ENCODE data around the gene KLHL7.

The KLHL7 gene, protein sequence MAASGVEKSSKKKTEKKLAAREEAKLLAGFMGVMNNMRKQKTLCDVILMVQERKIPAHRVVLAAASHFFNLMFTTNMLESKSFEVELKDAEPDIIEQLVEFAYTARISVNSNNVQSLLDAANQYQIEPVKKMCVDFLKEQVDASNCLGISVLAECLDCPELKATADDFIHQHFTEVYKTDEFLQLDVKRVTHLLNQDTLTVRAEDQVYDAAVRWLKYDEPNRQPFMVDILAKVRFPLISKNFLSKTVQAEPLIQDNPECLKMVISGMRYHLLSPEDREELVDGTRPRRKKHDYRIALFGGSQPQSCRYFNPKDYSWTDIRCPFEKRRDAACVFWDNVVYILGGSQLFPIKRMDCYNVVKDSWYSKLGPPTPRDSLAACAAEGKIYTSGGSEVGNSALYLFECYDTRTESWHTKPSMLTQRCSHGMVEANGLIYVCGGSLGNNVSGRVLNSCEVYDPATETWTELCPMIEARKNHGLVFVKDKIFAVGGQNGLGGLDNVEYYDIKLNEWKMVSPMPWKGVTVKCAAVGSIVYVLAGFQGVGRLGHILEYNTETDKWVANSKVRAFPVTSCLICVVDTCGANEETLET

DNA sequence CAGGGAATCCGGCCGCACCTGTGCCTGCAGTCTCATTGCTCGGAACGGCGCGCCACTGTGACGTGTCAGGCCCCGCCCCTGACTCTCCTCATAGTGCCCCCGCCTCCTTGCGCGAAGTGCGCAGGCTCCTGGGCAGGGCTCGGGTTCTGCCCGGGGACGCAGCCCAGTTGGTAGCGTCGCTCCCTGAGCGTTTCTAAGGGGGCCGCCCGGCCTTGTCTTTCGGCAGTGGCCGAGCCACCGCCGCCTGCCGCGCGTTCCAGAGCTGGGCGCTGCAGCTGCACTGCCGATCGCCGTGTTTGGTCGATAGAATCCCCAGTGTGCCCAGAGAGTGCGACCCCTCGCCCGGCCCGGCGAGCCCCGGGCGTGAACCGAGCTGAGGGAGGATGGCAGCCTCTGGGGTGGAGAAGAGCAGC, at the start of gene KLHL7:
Gene KLHL7, plus strand, starts transcription at position 142 of the 413 bp plus-strand sequence. Its CDS starts 242 bp downstream, at position 384.
- DNase-seq: peak; percentile 94 to 96

DNA sequence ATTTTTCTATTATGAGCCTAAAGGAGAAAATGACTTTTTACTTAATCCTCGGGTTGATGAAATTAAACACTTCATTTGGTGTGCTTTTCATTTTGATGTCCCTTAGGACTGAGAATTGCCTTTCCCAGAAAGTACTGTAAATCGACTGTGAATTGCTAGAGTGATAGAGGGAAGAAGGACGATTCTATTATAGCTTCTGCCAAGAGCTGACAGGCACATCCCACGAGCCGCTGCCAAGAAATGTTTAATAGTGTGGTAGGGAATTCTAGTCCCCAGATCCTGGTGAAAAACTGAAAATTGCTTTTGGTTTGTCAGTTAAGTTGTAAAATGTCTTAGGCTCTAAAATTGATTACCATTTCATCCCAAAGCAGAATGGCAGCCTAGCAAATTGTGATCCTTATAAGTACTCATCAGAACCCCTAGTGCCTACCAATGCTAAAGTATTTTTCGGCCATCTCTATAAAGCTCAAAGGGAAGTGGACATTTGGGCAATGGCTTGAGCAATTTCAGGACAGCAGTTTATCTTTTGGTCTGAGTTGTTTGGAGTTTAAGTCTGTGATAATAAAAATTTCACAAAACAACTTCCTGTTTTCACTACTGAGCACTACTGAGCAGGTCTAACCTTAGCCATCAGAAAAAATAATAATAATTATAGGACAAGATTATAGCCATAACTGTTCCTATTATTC, 47.0 kb upstream of the KLHL7 start:
- no peak for DNase-seq

DNA sequence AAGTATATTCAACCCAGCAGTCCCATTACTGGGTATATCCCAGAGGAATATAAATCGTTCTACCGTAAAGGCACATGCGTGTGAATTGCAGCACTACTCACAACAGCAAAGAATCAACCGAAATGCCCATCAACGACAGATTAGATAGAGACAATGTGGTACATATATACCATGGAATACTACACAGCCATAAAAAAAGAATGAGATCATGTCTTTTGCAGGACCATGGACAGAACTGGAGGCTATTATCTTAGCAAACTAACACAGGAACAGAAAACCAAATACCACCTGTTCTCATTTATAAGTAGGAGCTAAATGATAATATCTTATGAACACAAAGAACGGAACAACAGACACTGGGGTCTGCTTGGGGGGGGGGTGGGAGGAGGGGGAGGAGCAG, 44.3 kb upstream of the KLHL7 start:
- DNase-seq: no peak

DNA sequence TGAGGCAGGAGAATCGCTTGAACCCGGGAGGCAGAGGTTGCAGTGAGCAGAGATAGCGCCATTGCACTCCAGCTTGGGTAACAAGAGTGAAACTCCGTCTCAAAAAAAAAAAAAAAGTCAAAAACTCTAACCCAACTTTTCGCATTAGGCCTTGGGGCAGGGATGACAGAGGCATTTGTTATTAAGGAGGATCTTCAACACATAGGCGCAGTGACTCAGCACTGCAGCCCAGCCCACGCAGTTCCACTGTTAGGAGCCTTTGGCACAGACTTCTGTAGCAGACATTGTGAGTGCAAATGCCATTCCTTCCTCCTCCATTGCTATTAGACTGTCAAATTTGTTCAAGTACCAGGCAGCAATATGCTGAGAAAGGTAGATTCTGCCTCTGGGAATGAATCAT, 43.1 kb upstream of the KLHL7 start:
- no peak for DNase-seq

DNA sequence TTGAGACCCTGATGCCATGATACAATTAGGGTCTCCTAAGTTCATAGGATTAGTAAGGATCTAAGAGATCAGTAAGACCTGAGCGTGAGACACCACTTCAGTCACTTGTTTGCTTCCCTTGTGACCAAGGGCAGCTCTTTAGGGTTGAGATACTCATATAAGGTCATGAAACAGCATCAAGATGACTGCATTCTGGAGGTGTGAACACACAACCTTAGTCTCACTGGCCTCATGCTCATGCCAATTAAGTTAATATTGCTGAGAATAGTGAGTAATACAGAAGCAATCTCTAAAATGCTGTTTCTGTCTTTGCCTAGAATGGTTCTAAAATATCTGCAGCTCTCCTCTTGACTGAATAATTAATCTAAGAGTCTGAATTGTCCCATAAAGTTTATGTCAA, 39.6 kb upstream of the KLHL7 start:
- no peak for DNase-seq

DNA sequence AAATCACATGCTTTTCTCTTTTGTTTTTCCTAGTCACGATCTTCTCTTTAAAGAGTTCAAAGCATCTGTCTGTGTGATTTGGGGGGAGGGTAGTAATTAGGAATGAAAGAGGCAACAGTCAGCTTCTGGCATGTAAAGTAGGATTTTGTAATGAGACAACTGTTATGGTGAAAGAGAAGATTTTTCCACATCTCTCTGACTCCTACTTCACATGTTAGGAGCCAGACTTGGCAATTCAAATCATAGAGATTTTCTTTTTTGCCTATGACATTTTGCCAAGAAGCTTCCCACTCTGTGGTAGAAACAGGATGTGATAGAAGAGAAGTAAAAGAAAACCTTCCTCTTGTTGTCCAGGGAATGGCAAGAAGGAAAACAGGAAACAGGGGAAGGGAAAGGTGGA, 38.3 kb upstream of the KLHL7 start:
- no peak for DNase-seq

DNA sequence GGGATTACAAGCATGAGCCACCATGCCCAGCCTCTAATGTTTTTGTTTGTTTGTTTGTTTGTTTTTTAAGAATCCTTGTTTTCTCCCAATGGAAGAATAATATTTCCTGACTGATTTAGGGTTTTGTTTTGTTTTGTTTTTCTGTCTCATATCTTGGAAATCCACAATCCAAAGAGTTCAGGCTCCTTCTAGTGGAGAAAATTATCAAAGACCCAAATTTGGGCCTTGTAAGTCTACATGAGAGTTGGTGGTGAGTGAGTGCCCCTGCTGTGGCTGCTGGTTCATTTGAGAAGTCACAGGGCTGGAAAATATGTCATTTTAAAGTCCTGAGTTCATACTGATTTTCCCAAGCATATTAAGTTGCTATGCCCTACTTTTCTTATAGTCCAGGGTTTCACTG, 33.5 kb upstream of the KLHL7 start:
- DNase-seq: no peak

DNA sequence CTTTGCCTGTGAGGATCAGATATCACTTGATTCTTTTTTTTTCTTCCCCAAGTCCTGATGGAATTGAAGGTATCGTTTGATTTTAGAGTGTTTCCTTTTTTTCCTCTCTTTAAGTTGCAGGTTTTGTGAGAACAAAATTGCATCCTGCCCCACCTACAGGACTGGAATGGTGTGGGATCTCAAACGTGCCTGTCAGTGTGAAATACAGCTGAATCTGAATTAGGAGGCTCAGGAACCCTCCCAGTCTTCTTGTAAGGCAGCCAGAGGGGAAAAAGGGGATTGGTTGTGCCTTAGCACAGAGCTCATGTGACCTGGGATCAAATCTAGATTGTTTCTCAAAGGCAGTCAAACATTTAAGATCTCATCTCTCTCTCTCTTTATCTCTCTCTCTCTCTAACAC, 32.7 kb upstream of the KLHL7 start:
- no peak for DNase-seq

DNA sequence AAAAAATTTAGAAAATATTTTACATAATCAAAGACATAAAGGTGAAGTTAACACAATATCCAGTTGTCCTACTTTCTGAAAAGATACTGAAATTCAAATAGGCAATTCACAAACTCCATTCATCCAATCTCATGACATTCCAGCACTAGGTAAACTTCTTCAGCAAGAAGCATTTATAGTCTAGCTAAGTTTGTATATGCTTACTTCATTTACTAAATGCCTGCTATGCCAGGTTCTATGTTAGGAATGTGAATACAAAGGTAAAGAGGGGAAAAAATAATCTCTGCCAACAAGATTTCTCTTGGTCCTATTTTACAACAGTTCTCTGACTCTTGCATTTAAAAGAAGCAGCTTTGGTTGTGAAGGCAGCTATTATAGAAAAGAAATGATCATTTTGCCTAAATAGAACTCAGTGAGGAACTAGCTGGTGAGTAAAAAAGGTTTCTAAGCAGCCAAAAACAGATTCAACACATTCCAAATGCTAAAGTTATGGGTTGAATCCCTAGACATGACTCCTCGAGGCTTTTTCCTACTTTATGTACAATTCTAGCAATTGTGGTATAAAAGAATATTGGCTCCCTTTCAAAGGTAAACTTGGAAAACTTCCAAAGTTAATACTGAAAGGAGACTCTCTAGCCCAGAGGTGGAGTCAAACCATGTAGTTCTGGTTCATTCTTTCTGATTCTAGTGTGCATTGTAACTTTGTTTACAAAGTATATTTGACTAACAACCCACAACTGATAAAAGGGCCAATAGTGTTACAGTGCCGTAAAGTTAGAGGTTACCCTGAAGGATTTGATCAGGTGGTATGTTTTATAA, 30.9 kb upstream of the KLHL7 start:
- no peak for DNase-seq

DNA sequence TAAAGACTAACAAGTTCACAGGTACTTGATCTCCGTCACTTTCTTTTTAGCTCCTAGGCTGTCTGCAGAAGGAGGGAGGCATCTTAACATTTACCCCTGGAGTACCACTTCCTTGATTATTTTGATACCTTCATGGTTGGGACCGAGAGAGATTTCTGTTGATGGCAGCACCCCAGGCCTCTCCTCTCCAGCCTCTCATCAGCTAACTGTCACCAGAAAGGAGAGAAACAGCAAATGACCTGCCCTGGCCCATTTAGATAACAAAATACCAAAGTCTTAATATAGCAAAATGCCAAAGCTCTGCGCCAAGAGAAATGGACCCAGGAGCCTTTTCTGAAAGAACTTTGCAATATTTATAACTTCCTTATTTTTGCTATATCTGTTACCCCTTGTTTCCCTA, 30.0 kb upstream of the KLHL7 start:
- no peak for DNase-seq

DNA sequence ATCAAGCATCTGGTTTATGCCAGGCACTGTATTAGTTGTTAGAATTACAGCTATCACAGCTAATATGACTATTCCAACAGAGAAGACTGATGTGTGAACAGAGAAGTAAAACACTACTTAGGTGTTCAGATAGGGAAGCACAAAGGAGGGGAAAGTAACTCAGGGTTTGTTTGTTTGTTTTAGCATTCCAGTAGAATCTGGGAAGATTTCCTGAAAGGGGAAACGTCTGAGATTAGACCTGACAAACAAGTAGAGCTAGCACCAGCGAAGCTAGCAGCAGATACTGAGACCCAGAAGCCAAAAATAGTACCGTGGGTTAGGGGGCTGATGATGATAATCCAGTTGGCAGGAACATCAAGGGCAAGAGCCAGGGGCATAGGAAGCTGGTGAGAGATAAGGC, 28.8 kb upstream of the KLHL7 start:
- DNase-seq: no peak

DNA sequence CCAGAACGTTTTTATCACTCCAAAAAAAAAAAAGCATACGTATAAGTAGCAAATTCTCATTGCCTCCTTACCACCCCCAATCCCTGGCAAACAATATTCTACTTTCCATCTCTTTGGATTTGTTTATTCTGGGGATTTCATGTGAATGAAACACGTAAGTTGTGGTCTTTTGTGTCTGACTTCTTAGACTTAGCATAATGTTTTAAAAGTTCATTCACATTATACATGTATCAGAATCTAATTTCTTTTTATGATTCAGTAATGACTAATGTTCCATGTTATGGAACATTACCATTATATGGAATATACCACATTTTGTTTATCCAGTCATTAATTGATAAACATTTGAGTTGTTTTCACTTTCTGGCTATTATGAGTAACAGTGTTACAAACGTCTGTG, 12.5 kb upstream of the KLHL7 start:
- no peak for DNase-seq

DNA sequence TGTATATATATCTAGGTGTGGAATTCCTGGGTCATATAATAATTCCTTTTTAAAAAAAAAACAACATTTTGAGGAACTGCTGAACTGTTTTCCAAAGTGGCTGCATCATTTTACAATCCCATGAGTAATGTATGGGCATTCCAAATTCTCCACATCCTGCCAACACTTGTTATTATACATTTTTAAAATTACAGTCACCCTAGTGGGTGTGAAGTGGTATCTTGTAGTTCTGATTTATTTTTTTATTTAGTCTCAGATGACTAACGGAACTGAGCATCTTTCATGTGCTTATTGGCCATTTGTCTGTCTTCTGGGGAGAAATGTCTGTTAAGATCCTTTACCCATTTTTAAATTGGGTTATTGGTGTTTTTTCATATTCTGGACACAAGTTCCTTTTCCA, 12.0 kb upstream of the KLHL7 start:
- DNase-seq: no peak

DNA sequence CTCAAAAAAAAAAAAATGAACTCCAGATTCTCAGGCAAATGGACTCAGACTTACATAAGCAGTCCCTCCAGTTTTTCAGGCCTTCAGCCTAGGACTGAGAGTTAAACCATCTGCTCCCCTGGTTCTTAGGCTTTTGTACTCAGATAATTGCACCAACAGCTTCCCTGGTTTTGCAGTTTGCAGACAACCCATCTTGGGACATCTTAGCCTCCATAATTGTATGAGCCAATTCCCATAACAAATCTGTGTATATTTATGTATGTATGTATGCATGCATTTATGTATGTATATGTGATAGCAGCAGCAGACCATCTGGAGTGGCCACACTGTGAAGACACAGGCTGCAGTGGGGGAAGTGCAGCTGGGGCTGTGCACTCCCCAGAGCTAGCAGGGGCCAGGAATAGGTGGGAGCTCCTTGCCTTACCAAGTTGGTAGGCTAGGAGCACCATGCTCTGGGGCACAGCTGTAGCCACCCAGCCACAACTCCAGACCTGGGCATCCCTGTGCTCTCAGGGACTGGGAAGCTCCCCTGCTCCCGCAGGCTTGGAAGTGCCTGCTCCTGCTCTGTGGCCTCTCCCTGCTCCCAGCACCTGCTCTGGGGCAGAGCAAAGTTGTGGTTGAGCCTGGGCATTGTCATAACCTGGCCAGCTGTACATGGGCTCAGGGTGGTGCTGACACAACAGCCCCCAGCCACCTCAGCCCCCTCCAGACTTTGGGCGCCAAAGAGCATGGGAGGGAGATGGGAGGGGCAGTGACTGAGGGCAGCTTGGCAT, 8.9 kb upstream of the KLHL7 start:
- no peak for DNase-seq

DNA sequence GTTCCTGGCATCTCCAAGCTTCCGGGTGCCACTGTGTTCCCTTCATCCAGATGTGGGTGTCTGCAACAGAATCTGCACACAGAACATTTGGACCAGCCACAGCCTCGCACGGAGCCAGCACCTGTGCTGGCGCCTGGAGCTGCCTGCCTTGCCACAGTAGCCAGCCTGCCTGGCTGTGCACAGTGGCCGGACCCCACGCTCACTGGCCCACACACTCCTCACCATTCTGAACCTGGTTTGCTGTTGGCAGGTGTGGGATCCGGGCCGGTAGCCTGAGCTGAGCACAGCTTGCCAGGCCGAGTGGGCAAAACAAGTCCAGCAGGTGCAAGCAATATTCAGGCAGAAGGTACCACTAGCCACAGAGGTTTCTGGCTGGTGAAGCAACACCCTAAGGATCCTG, 7.6 kb upstream of the KLHL7 start:
- no peak for DNase-seq

DNA sequence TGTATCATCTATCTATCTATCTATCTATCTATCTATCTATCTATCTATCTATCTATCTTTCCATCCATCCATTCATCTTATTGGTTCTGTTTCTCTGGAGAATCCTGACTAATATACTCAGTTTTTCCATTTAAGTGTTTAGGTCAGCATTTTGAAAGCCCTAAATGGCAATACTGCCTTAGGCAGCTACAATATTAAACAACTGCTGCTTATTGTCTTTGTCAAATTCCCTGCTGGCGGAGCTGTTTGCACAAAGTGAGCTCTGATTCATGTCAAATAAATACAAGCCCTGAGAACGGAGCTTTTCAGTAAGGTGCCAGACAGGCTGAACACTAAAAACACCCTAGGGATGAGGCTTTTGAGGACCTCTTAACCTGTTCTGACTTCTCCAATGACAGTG, 7.1 kb upstream of the KLHL7 start:
- no peak for DNase-seq

DNA sequence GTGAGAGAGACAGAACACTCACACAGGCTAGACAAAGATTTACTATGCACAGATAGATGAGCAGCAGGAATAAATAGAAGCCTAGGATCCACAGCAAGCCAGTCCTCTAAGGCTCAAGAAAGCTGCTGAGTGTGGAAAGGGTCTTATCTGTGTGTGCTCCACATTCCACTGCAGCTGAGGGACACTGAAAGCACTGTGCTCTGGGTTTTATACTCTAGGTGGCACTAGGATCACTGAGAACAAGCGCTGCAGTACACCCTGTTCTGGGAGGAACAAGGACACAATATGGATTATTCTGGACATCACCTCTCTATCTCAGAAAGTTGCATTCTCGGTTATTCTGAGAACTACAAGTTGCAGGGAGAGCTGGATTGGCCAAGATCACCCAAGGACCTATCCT, 4.9 kb upstream of the KLHL7 start:
- no peak for DNase-seq

DNA sequence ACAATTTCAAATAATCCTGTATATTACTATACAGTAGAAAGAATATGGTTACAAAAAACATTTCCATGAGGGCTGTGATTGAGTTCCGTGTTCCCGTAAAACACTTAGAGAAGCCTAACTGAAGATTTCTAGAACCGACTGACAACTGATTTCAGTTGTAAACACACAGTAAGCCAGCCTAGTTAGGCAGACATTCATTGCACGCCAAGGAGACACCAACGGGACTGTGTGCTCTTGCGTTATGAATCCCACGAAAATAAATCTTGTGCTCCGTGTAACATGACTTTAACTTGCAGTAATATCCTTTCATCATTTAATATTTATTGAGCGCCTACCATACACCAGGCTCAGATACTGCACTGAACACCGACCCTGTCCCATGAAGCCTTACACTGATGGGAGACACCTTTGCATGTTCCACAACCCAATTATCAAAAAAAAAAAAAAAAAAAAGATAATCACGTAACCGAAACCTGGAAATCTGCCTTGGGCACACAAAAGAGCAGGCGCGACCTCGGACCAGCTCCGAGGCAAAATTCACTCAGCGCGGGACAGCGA, 420 bp upstream of the KLHL7 start:
- DNase-seq: no peak

DNA sequence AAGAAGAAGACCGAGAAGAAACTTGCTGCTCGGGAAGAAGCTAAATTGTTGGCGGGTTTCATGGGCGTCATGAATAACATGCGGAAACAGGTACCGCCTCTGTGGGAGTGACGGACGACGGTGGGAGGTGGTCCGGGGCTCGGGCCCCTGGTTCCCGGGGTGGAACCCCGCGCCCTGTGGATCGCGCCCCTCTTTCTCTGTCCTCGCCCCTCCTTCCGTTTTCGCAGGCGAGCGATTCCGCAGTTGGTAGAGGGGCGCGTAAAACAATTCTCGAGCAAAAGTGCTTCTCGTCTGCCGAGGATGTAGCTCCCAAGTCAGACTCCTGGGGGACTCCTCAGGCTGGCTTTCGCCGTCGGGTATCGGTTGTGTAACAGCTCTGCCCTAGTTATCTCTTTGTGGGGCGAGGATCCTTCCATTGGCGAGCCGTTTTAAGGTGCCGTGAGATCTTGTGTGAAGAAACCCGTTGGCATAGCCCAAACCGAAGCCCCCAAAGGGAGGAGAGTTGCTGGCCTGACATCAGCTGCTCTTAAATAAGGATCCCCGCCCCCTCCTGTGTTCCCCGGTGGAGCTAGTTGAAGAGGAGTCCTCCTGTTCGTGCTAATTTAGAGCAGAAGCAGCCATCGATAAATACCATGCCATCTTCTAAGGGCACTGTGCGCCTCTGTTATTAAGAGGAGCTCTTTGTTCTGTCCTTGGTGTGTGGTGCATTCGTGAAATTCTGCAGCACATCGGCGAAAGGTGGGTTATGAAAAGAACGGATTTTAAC, 655 bp downstream of the KLHL7 start:
- peak; percentile 29 to 38 for DNase-seq

DNA sequence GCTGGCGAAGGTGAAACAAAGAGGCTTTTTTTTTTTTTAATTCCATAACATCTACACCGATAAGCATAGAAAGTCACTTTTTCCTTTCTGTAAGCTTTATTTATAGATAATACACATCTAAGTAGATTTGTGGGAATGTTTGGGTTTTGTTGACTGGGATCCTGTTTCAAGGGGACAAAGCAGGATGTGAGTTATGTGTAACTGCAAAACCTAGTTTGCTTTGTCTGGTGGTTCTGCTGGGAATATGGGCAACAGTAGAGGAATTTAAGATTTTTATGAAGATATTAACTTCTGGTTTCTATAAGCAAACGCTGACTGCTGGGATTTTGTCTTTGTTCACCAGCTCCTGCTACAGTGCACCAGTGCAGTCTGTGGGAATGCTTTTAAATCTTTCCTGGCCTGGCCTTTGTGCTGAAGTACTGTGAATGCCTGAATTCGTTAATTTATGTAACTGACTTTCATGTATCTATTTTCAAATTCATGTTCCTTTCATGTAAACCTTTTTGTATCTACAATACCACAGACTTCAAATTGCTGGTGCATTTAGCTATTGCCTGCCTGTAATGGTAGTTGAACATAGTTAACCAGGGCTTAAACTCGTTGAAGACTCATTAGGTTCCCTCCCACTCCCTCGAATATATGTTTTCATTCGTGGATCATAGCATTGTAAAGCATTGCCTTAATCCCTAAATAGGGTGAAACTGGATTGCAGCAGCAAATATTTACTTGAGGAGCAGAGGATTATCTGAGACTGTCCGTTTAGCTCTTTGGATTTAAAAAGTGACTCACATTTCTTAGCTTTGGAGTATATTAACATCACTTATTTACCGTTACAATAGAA, 1.5 kb downstream of the KLHL7 start:
- DNase-seq: no peak
